Measurements from ENCODE around the gene AMOTL1.

The AMOTL1 gene

GRCh38 chr11:94857337-94857736, 89.2 kb downstream of the AMOTL1 start:
- no peak overlapping the region for H3K27ac Mint-ChIP-seq
- no peaks in the 10 kb centered on the region for H3K4me1 Mint-ChIP-seq
- H3K36me3 Mint-ChIP-seq = no peaks in the 10 kb centered on the region
- H3K9me3 Mint-ChIP-seq = no peaks in the 10 kb centered on the region
- ATAC-seq = no peak
- H3K4me3 Mint-ChIP-seq = no peak overlapping the region
- DNase-seq (ENCODE audit: low spot score in 2 of 2) = no peak

GRCh38 chr11:94858012-94858705, 90.0 kb downstream of the AMOTL1 start:
- Mint-ChIP-seq H3K4me3 (no peak overlapping the region), H3K4me1 (no peaks in the 10 kb centered on the region), H3K36me3 (no peaks in the 10 kb centered on the region), H3K9me3 (no peaks in the 10 kb centered on the region), H3K27ac (no peak overlapping the region)
- ATAC-seq (no peak), DNase-seq (ENCODE audit: low spot score in 2 of 2) (no peak)

GRCh38 chr11:94860333-94860732, 92.2 kb downstream of the AMOTL1 start:
- H3K4me1 Mint-ChIP-seq = no peaks in the 10 kb centered on the region
- no peaks in the 10 kb centered on the region for H3K9me3 Mint-ChIP-seq
- H3K27ac Mint-ChIP-seq = no peak overlapping the region
- ATAC-seq (no peak), DNase-seq (ENCODE audit: low spot score in 2 of 2) (no peak)
- H3K36me3 Mint-ChIP-seq = no peaks in the 10 kb centered on the region
- H3K4me3 Mint-ChIP-seq = no peak overlapping the region

- no peak for DNase-seq (ENCODE audit: low spot score in 2 of 2)
- no peaks in the 10 kb centered on the region for H3K9me3 Mint-ChIP-seq
- ATAC-seq = no peak
- H3K4me1 Mint-ChIP-seq = peaks cover 3% of the 10 kb centered on the region
- no peaks in the 10 kb centered on the region for H3K36me3 Mint-ChIP-seq
- no peak overlapping the region for H3K27ac Mint-ChIP-seq
- no peak overlapping the region for H3K4me3 Mint-ChIP-seq
Observed at GRCh38 chr11:94861306-94861845, 93.2 kb downstream of the AMOTL1 start.

GRCh38 chr11:94862926-94863880, 95.0 kb downstream of the AMOTL1 start:
- DNase-seq (ENCODE audit: low spot score in 2 of 2) = no peak
- peak; percentile 53 for ATAC-seq
- Mint-ChIP-seq H3K36me3 (no peaks in the 10 kb centered on the region), H3K4me1 (peaks cover 6% of the 10 kb centered on the region), H3K4me3 (no peak overlapping the region), H3K9me3 (no peaks in the 10 kb centered on the region), H3K27ac (no peak overlapping the region)

GRCh38 chr11:94864506-94865045, 96.4 kb downstream of the AMOTL1 start:
- no peaks in the 10 kb centered on the region for H3K9me3 Mint-ChIP-seq
- H3K4me3 Mint-ChIP-seq = no peak overlapping the region
- H3K36me3 Mint-ChIP-seq = no peaks in the 10 kb centered on the region
- no peak for ATAC-seq
- no peak overlapping the region for H3K27ac Mint-ChIP-seq
- no peak for DNase-seq (ENCODE audit: low spot score in 2 of 2)
- peaks cover 6% of the 10 kb centered on the region for H3K4me1 Mint-ChIP-seq

GRCh38 chr11:94866231-94866822, 98.2 kb downstream of the AMOTL1 start:
- no peaks in the 10 kb centered on the region for H3K36me3 Mint-ChIP-seq
- peaks cover 6% of the 10 kb centered on the region for H3K4me1 Mint-ChIP-seq
- DNase-seq (ENCODE audit: low spot score in 2 of 2) (no peak), ATAC-seq (peak; percentile 43)
- no peaks in the 10 kb centered on the region for H3K9me3 Mint-ChIP-seq
- no peak overlapping the region for H3K27ac Mint-ChIP-seq
- H3K4me3 Mint-ChIP-seq = no peak overlapping the region

- H3K4me3 Mint-ChIP-seq = no peak overlapping the region
- no peak for ATAC-seq
- no peak overlapping the region for H3K27ac Mint-ChIP-seq
- DNase-seq (ENCODE audit: low spot score in 2 of 2) = no peak
- H3K9me3 Mint-ChIP-seq = no peaks in the 10 kb centered on the region
- no peaks in the 10 kb centered on the region for H3K36me3 Mint-ChIP-seq
- H3K4me1 Mint-ChIP-seq = peaks cover 6% of the 10 kb centered on the region
Observed at GRCh38 chr11:94866936-94867795, 99.0 kb downstream of the AMOTL1 start.

GRCh38 chr11:94868468-94868867, 100.3 kb downstream of the AMOTL1 start:
- Mint-ChIP-seq H3K4me3 (no peak overlapping the region), H3K27ac (no peak overlapping the region), H3K9me3 (no peaks in the 10 kb centered on the region), H3K4me1 (peaks cover 6% of the 10 kb centered on the region), H3K36me3 (no peaks in the 10 kb centered on the region)
- DNase-seq (ENCODE audit: low spot score in 2 of 2) (peak in 1 of 2 donors; percentile 40), ATAC-seq (no peak)

GRCh38 chr11:94869186-94869585, 101.0 kb downstream of the AMOTL1 start:
- peak in 1 of 2 donors; percentile 20 for DNase-seq (ENCODE audit: low spot score in 2 of 2)
- no peaks in the 10 kb centered on the region for H3K9me3 Mint-ChIP-seq
- H3K4me1 Mint-ChIP-seq = peaks cover 6% of the 10 kb centered on the region
- no peak for ATAC-seq
- H3K27ac Mint-ChIP-seq = no peak overlapping the region
- no peak overlapping the region for H3K4me3 Mint-ChIP-seq
- H3K36me3 Mint-ChIP-seq = no peaks in the 10 kb centered on the region

- DNase-seq (ENCODE audit: low spot score in 2 of 2) (peak in 1 of 2 donors; percentile 20), ATAC-seq (no peak)
- Mint-ChIP-seq H3K9me3 (no peaks in the 10 kb centered on the region), H3K4me3 (no peak overlapping the region), H3K36me3 (no peaks in the 10 kb centered on the region), H3K4me1 (peaks cover 6% of the 10 kb centered on the region), H3K27ac (no peak overlapping the region)
Observed at GRCh38 chr11:94870422-94870821, 102.3 kb downstream of the AMOTL1 start.

- no peak for ATAC-seq
- peak in 1 of 2 donors; percentile 37 for DNase-seq (ENCODE audit: low spot score in 2 of 2)
- Mint-ChIP-seq H3K9me3 (no peaks in the 10 kb centered on the region), H3K36me3 (no peaks in the 10 kb centered on the region), H3K4me3 (no peak overlapping the region), H3K27ac (no peak overlapping the region), H3K4me1 (peaks cover 6% of the 10 kb centered on the region)
Observed at GRCh38 chr11:94871491-94872185, 103.5 kb downstream of the AMOTL1 start.

- Mint-ChIP-seq H3K4me1 (peaks cover 11% of the 10 kb centered on the region), H3K36me3 (no peaks in the 10 kb centered on the region), H3K4me3 (no peak overlapping the region), H3K9me3 (no peaks in the 10 kb centered on the region), H3K27ac (no peak overlapping the region)
- ATAC-seq = no peak
- peak in 1 of 2 donors; percentile 38 for DNase-seq (ENCODE audit: low spot score in 2 of 2)
Observed at GRCh38 chr11:94873916-94874540, 105.9 kb downstream of the AMOTL1 start.

All from stimulated activated effector memory CD8-positive, alpha-beta T cell treated with anti-CD3 and anti-CD28 coated beads, Interleukin-12 subunit alpha, Interleukin-12 subunit beta, amount 100 ng/mL, for 72 hours (primary cell).